Activated CD4-positive, CD25-positive, alpha-beta regulatory T cell (primary cell): Measurements from ENCODE around the gene GRAMD1B.
"Not testable (repeated sequence)": the region's sequence is repeated elsewhere in the genome, so short reads cannot be mapped to it uniquely, and the experiment has no call there.

Experiments used
- DNase-seq, 4 experiments: peaks; one replicate each; lab custom pipeline; 2025; lab: John Stamatoyannopoulos, UW

GRAMD1B gene

DNA sequence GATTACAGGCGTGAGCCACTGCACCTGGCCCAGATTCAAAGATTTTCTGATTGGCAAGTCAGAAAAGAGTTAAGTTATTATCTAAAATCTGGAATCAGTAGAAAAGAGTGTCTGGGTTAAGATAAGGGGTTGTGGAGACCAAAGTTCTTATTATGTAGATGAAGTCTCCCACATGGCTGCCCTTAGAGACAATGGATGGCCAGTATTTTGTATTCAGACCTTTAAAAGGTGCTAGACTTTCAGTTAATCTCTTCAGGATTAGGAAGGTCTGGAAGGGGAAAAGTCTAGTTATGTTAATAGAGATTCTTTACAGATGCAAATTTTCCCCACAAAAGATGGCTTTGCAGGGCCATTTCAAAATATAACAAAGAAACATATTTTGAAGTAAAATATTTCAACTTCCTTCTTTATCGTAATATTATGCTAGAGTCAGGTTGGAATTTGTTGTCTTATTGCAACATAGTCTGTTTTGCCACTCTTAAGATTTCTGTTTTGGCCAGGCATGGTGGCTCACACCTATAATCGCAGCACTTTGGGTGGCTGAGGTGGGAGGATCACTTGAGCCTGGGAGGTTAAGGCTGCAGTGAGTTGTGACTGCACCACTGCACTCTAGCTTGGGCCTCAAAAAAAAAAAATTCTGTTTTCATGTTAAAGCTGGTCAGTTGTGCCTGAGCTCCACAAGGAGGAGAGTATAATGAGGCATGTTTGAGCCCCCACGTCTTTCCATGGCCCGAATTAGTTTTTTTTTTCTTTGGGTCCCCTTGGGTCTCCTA lies 14.0 kb downstream of the GRAMD1B start:
- DNase-seq: no peak

DNA sequence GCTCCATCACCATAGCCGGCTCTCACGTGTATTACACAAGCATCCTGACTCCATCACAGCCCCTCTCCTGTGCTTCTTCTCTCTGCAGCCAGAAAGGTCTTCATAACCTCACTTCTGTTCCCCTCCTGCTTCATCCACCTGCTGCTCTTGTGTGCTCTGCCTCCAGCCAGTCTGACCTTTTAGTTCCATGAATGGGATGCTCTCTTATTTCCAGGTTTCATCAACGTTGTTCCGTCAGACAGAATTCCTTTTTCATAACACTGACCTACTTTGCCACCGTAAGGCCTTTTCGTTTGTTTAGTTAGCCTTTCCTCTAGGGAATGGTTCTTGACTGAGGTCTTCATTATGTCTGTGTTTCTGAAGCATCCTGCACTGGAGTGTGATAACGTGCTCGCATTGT lies 18.8 kb downstream of the GRAMD1B start:
- DNase-seq: no peak

GRCh38 chr11:123449436-123449835 lies 19.4 kb downstream of the GRAMD1B start:
- DNase-seq: no peak

DNA sequence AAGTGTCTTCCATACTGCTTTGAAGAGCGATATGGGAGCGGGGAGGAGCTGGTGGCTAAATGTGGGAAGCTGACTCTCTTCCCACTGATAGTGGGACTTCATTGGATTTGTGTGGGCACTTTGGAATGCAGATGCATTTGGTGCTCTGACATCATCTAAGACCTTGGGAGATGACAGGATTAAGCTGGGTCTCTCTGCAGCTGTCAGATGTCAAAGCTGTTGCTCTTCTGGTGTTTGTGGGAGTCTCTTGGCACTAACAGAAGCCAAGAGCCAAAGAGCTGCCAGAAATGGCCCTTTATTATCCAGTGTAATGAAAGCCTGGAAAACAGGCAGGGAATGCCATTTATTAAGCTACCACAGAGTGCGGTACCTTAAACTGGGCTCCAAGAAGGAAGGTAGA lies 20.6 kb downstream of the GRAMD1B start:
- no peak for DNase-seq

DNA sequence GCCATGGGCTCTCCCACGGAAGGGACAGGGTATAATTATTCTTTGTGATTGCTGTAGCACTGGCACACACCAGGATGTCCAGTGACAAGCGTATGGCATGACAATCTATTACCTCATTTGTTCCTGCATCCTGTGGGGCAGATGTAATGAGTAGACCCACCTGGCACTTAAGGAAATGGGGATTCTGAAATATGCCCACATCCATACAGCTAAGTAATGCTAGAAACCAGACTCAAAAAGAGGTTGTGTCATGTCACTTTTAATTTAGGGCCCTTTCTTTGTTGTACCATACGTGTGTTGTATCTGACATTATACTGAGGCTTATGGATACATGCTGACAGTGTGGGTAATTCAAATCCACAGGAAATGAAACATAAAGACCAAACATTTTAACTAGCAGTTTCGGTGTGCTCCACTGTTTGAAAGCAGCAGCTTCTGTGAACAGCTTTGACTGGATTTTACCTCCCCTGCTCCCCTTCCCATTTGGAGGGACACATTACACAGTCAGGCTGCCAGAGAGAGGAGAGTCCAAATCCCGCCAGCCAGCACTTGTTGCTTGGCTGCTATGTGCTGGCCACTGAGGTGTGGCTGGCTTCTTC lies 21.2 kb downstream of the GRAMD1B start:
- DNase-seq: no peak

- DNase-seq: no peak
These were observed 22.7 kb downstream of the GRAMD1B start for GRCh38 chr11:123452794-123453193.

DNA sequence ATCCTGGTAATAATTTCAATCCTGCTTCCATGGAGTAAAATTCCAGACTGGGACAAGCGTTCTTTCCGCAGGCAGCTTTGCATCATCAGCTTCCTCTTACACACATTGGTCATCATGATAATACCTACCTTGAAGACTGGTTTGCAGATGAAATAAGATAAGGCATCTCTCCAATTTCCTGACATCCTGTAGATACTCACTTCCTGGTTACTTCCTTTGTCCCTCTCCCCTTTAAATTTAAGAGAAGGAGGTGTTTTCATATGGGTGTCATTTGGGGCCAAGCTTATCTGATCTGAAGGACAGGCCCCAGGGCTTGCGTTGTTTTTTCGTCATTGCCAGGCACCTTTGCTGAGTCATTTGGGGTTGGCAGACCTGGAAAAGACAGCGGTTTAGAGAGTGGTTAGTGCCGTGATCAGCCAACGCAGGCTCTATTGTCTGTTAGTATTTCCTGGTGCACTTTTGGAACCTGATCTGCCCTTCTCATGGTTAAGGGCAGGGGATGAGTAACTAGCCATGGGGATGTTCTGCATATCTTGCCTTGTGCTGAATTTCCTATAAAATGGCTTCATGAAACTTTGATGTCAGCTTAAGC lies 24.1 kb downstream of the GRAMD1B start:
- DNase-seq: no peak

- DNase-seq: no peak
These were observed 24.7 kb downstream of the GRAMD1B start for GRCh38 chr11:123454796-123455195.

DNA sequence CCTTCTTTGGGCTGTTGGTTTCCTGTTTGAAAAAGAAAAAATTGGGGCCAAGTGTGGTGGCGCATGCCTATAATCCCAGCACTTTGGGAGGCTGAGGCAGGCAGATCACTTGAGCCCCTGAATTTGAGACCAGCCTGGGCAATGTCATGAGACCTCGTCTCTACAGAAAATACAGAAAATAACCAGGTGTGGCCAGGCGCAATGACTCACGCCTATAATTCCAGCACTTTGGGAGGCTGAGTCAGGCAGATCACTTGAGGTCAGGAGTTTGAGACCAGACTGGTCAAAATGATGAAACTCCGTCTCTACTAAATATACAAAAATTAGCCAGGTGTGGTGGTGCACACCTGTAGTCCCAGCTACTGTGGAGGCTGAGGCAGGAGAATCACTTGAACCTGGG lies 26.4 kb downstream of the GRAMD1B start:
- not testable (repeated sequence) for DNase-seq

- DNase-seq: no peak
These were observed 27.2 kb downstream of the GRAMD1B start for GRCh38 chr11:123457187-123457770.

DNA sequence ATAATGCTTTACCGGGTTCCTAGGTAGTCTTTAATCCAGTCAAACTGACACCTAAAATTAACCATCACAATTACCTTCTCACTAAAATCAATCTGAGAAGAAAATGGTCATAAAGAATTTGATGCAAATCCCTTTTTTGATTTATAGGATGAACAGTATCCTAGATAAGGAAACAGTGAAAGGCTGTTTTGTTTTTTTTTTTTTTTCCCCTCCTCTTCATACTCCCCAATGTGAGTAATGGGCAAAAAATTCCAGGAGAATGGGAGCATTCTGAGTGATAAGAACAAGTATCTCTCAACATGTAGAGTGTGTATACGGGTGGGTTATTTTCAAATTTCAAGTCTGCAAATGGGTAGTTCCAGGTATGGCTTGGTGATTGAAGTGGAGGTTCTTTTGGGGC lies 28.4 kb downstream of the GRAMD1B start:
- DNase-seq: no peak

- no peak for DNase-seq
These were observed 30.1 kb downstream of the GRAMD1B start for GRCh38 chr11:123460012-123460700.

- DNase-seq: no peak
These were observed 31.1 kb downstream of the GRAMD1B start for GRCh38 chr11:123461164-123461563.

- not testable (repeated sequence) for DNase-seq
These were observed 35.6 kb downstream of the GRAMD1B start for GRCh38 chr11:123465667-123466066.

GRCh38 chr11:123466172-123466571 lies 36.1 kb downstream of the GRAMD1B start:
- not testable (repeated sequence) for DNase-seq

DNA sequence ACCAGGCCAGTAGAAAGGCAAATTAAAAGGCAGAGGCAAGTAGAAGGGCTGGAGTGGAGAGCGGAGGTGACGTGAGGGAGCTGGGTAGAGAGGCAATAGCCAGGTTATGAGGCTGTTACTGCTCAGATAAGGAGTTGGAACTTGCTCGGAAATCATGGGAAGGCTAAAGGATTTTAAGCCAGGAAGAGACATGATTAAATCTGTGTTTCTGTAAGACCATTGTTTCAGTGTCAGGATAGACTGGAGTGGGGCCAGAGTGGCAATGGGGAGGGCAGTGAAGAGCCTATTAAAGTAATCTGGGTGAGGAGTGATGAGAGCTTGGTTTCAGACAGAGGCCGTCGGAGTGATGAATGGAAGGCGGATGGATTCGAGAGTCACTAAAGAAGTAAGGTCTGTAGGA lies 39.0 kb downstream of the GRAMD1B start:
- DNase-seq: no peak

DNA sequence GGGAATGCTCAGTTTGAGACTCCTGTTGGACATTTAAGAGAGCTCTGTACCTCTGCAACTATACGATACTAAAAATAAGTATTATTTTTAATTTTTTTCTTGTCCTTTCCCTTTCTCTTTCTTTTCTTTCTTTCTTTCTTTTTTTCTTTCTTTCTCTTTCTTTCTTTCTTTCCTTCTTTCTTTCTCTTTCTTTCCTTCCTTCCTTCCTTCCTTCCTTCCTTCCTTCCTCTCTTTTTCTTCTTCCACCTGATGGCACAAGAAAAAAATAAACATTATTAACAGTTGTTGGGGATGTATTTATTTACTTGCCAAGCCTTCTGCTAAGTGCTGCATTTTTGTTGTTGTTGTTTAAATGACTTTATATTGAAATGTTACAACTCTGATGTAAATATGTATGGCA lies 39.5 kb downstream of the GRAMD1B start:
- no peak for DNase-seq

- no peak for DNase-seq
These were observed 40.8 kb downstream of the GRAMD1B start for GRCh38 chr11:123470842-123471241.

DNA sequence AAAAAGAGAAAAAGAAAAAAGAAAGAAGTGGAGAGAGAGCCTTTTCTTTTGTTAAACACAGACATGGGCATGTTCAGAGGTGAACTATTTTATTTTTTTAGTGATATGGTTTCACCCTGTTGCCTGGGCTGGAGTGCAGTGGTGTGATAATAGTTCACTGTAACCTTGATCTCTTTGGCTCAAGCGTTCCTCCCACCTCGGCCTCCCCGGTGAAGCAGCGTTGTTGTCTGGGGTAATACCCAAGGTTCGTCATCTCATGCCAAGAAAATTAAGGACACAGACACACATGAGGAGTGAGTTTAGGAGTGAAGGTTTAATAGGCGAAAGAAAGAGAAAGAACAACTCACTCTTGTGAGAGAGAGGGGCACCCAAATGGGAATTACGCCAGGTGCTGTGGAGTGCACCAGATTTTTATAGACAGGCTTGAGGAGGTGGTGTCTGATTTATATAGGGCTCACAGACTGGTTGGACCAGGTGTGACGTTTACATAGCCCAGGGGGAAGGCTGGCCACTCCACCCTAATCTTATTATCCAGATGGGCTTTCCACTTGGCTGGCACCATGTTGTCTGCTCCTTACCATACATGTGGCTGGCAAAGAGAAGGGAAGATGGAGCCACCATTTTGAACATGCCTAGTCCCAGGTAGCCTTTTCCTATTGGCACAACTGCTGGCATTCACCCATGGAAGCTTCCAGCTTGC lies 42.3 kb downstream of the GRAMD1B start:
- DNase-seq: no peak

DNA sequence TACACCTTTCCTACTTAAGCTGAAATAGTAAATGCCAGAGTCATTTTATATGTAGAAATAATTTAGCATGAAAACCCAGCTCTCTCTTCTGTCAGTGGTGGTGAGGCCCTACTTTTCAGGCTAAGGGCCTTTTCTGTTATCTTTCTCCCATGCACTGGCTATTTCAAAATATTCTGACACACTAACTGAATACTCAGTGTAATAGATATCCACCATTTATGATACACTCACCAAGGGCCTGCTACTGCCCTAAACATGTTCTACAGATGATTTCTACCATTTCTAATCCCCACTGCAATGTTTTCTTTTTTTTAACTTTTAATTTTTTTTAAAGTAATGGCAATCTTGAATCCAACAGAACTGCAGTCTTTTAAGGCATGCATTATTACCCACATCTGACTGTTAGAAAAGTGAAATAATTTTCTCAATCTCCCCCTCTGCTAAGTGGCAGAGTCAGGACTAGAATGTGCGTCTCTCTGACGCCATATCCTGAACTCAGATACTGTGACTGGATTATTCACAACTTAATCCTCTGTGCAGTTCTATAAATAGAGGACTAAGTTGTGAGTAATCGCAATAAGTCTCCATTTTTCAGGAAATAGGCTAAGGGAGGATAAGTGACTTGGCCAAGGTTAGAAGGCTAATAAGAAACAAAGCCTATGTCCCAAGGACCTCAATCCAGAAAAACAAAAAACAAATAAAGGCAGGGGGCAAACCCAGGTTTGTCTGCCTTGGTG lies 44.0 kb downstream of the GRAMD1B start:
- DNase-seq: no peak

- no peak for DNase-seq
These were observed 44.9 kb downstream of the GRAMD1B start for GRCh38 chr11:123474994-123475393.
